SK-N-SH (cell line): Measurements from ENCODE around the gene AMZ1. TPM values are rescaled to one million over a fixed set of nuclear protein-coding genes. Genes with fewer than 3 reads are reported as not detected.

Source experiments
- CTCF ChIA-PET: fragments of 300-600, 350-600 bp; formaldehyde crosslinking; extraction: SDS; loops from one replicate; lab custom pipeline; 2021; lab: Yijun Ruan, JAX
- POLR2A ChIA-PET: fragments of 350-600 bp; sonication (Branson Sonifier 250); formaldehyde crosslinking; extraction: SDS; loops from one replicate; lab custom pipeline; 2020; ENCODE audit warnings: antibody characterized with exemption, inconsistent platforms; lab: Yijun Ruan, JAX
- DNase-seq: peaks from one replicate; pipeline ENCODE4 v3.0.0; 2012
- H2AFZ ChIP-seq: fragments of 200-600 bp; sonication (generic); 2 replicates; pipeline ENCODE4 v1.8.1; 2016; ENCODE audit warnings: antibody characterized with exemption, mild to moderate bottlenecking, low read depth
- H3F3A ChIP-seq: fragments of 200-600 bp; sonication (generic); replicated peaks from 2 replicates; pipeline ENCODE3; 2016; ENCODE audit warnings: antibody characterized with exemption, mild to moderate bottlenecking; ENCODE audit not compliant: insufficient read depth
- H3K27ac ChIP-seq, 2 experiments: fragments of 200-500 bp in 1 of 2; fragments of 200-600 bp in 1 of 2; sonication (Bioruptor generic) in 1 of 2; sonication (generic), shearing (Covaris generic) in 1 of 2; 2 replicates each; pipeline versions ENCODE4 v1.5.1 to v1.6.1; 2014 to 2016; ENCODE audit warnings: low read depth in 2 of 2, inconsistent platforms in 1 of 2, low read length in 1 of 2, mild to moderate bottlenecking in 1 of 2, mixed read lengths in 1 of 2
- H3K27me3 ChIP-seq: fragments of 200-600 bp; sonication (generic), shearing (Covaris generic); 2 replicates; pipeline ENCODE4 v1.6.1; 2016; ENCODE audit warnings: mixed run types; ENCODE audit not compliant: insufficient read depth
- H3K36me3 ChIP-seq, 2 experiments: fragments of 200-500 bp in 1 of 2; fragments of 200-600 bp in 1 of 2; sonication (Bioruptor generic) in 1 of 2; sonication (generic) in 1 of 2; replicated peaks in 1 of 2; 2 replicates each; pipeline versions ENCODE3 to v1.5.1; 2014 to 2016; ENCODE audit warnings: low read length in 1 of 2, mild to moderate bottlenecking in 1 of 2; ENCODE audit not compliant: insufficient read depth in 2 of 2, control insufficient read depth in 1 of 2
- H3K4me1 ChIP-seq, 2 experiments: fragments of 200-500 bp in 1 of 2; fragments of 200-600 bp in 1 of 2; sonication (Bioruptor generic) in 1 of 2; sonication (generic), shearing (Covaris generic) in 1 of 2; 2 replicates each; pipeline versions ENCODE4 v1.5.1 to v1.6.1; 2014 to 2016; ENCODE audit warnings: low read depth in 1 of 2, low read length in 1 of 2, mixed run types in 1 of 2; ENCODE audit not compliant: insufficient read depth in 2 of 2, control insufficient read depth in 1 of 2
- H3K4me2 ChIP-seq: fragments of 200-600 bp; sonication (generic), shearing (Covaris generic); 2 replicates; pipeline ENCODE4 v1.6.1; 2017; ENCODE audit warnings: mixed run types
- H3K4me3 ChIP-seq, 2 experiments: fragments of 200-500 bp in 1 of 2; fragments of 200-600 bp in 1 of 2; sonication (Bioruptor generic) in 1 of 2; sonication (generic), shearing (Covaris generic) in 1 of 2; 2 replicates each; pipeline versions ENCODE4 v1.5.1 to v1.8.1; 2014 to 2016; ENCODE audit warnings: low read depth in 2 of 2, inconsistent platforms in 1 of 2, low read length in 1 of 2, mild to moderate bottlenecking in 1 of 2, mixed read lengths in 1 of 2, moderate library complexity in 1 of 2
- H3K79me2 ChIP-seq: fragments of 200-600 bp; sonication (generic); 2 replicates; pipeline ENCODE4 v1.8.1; 2017; ENCODE audit warnings: mild to moderate bottlenecking; ENCODE audit not compliant: insufficient read depth
- H3K9ac ChIP-seq: fragments of 200-600 bp; sonication (generic); 2 replicates; pipeline ENCODE4 v1.6.1; 2017; ENCODE audit warnings: mixed run types
- H3K9me2 ChIP-seq: fragments of 200-600 bp; sonication (generic); 2 replicates; pipeline ENCODE4 v1.6.1; 2017; ENCODE audit warnings: mixed run types
- H3K9me3 ChIP-seq: fragments of 200-600 bp; sonication (generic); 2 replicates; pipeline ENCODE4 v1.6.1; 2017; ENCODE audit warnings: mixed run types, mild to moderate bottlenecking, moderate library complexity
- H4K20me1 ChIP-seq: fragments of 200-600 bp; sonication (generic); 2 replicates; pipeline ENCODE4 v1.6.1; 2017; ENCODE audit warnings: mild to moderate bottlenecking, mixed run types; ENCODE audit not compliant: insufficient read depth
- GATA2 ChIP-seq: sonication (generic); formaldehyde crosslinking; IDR thresholded peaks from 2 replicates; pipeline ENCODE4 v1.5.0; 2020; ENCODE audit warnings: mild to moderate bottlenecking, missing genetic modification reagents
- JUND ChIP-seq: IDR thresholded peaks from 2 replicates; pipeline ENCODE4 v1.4.0; 2012
- MEF2A ChIP-seq: IDR thresholded peaks from 2 replicates; pipeline ENCODE4 v1.4.0; 2012; ENCODE audit warnings: low read depth, borderline replicate concordance
- MXI1 ChIP-seq: IDR thresholded peaks from 2 replicates; pipeline ENCODE4 v1.6.1; 2012; ENCODE audit warnings: mild to moderate bottlenecking, low read depth, low read length, improper control_type of control experiment
- NFIC ChIP-seq: IDR thresholded peaks from 2 replicates; pipeline ENCODE4 v1.4.0; 2012; ENCODE audit warnings: borderline replicate concordance
- PBX3 ChIP-seq: IDR thresholded peaks from 2 replicates; pipeline ENCODE4; 2012
- RCOR1 ChIP-seq: fragments of 150-350 bp; IDR thresholded peaks from 2 replicates; pipeline ENCODE4 v1.6.1; 2017; ENCODE audit warnings: antibody characterized with exemption, low read length
- RFX5 ChIP-seq: IDR thresholded peaks from 2 replicates; pipeline ENCODE4 v1.6.1; 2012; ENCODE audit warnings: mild to moderate bottlenecking, improper control_type of control experiment, low read length
- TAF1 ChIP-seq: IDR thresholded peaks from 2 replicates; pipeline ENCODE4 v1.6.1; 2012; ENCODE audit warnings: low read depth, mild to moderate bottlenecking, low read length, moderate library complexity, borderline replicate concordance
- USF1 ChIP-seq: IDR thresholded peaks from 2 replicates; pipeline ENCODE4 v1.4.0; 2012; ENCODE audit warnings: low read depth, borderline replicate concordance
- YY1 ChIP-seq: IDR thresholded peaks from 2 replicates; pipeline ENCODE4 v1.4.0; 2012; ENCODE audit warnings: low read depth, mild to moderate bottlenecking
- ZBTB33 ChIP-seq: IDR thresholded peaks from 2 replicates; pipeline ENCODE4 v1.4.0; 2012; ENCODE audit warnings: low read depth, borderline replicate concordance
- WGBS: methylation state at CpG from one replicate; pipeline ENCODE4 v1.1.6; 2017; ENCODE audit warnings: low lambda C conversion rate; 5-methylcytosine and 5-hydroxymethylcytosine counted together
- polyA plus RNA-seq, 3 experiments: library from polyadenylated mRNA; depleted of rRNA; stranded (reverse); fragments of >200 nt; gene quantifications; 2 replicates each; pipeline ENCODE4 v1.2.3, GENCODE V29; 2012

The AMZ1 gene
- polyA plus RNA-seq, 1 of the 3 experiments (the other 2 are of a cell fraction), result 0.15 TPM

GRCh38 chr7:2707481-2707880, 19.5 kb downstream of the AMZ1 start:
- H3K4me3 ChIP-seq, result no peak overlapping the region
- WGBS, result 81% methylated on average over 8 of the region's 8 CpGs
- ChIA-PET POLR2A (no interaction called here), CTCF (interaction anchor here (1.0 to 8.6 kb wide), 5 partner anchors 8 to 256 kb away, joined by 3 to 55 read pairs (median 7); no protein-coding TSS in a partner anchor)
- H3K4me2 ChIP-seq, result no peak overlapping the region
- H3K4me1 ChIP-seq, result no peaks in the 10 kb centered on the region; a peak in 1 of 4 replicates
- H3K9me3 ChIP-seq, result no peaks in the 10 kb centered on the region
- no peaks in the 10 kb centered on the region for H3K79me2 ChIP-seq
- DNase-seq, result no peak
- no peaks in the 10 kb centered on the region for H3F3A ChIP-seq
- H2AFZ ChIP-seq, result no peak overlapping the region
- H4K20me1 ChIP-seq, result no peaks in the 10 kb centered on the region
- TF ChIP-seq RFX5 (no peak), PBX3 (no peak), TAF1 (no peak), YY1 (no peak), MEF2A (no peak), ZBTB33 (no peak), MXI1 (no peak)
- TF ChIP-seq, all 33 proteins: peak for 0
- no peak overlapping the region for H3K27ac ChIP-seq
- no peaks in the 10 kb centered on the region for H3K9me2 ChIP-seq
- H3K9ac ChIP-seq, result no peak overlapping the region
- H3K27me3 ChIP-seq, result no peaks in the 10 kb centered on the region
- H3K36me3 ChIP-seq, result no peaks in the 10 kb centered on the region

GRCh38 chr7:2708041-2708440, 20.0 kb downstream of the AMZ1 start:
- no peak for DNase-seq
- Histone ChIP-seq H3K36me3 (no peaks in the 10 kb centered on the region), H3K4me3 (no peak overlapping the region), H3K79me2 (no peaks in the 10 kb centered on the region), H3K27me3 (no peaks in the 10 kb centered on the region), H4K20me1 (no peaks in the 10 kb centered on the region), H3K9me3 (no peaks in the 10 kb centered on the region), H2AFZ (no peak overlapping the region), H3K9me2 (no peaks in the 10 kb centered on the region), H3K27ac (no peak overlapping the region), H3K4me1 (no peaks in the 10 kb centered on the region), H3F3A (no peaks in the 10 kb centered on the region), H3K9ac (no peak overlapping the region), H3K4me2 (no peak overlapping the region)
- TF ChIP-seq USF1, result no peak
- TF ChIP-seq NFIC, result no peak
- no peak for TF ChIP-seq YY1
- TF ChIP-seq RCOR1, result no peak
- TF ChIP-seq MXI1, result no peak
- TF ChIP-seq RFX5, result no peak
- no peak for TF ChIP-seq GATA2 (CRISPR knock-in tag)
- no peak for TF ChIP-seq JUND
- 92% methylated on average over 8 of the region's 10 CpGs for WGBS
- CTCF ChIA-PET, result interaction anchor here (1.4 to 8.6 kb wide), 5 partner anchors 11 to 256 kb away, joined by 4 to 55 read pairs (median 7); no protein-coding TSS in a partner anchor
- POLR2A ChIA-PET, result no interaction called here
